ENCODE measurements around the gene SPATC1L. TPM values are rescaled to one million over a fixed set of nuclear protein-coding genes. Genes with fewer than 3 reads are reported as not detected.
A peak's percentile ranks its signal among the peaks of the same experiment; 100 is the strongest.

SPATC1L gene
- total RNA-seq, 1 experiment from 2014 or later, result 36.0 TPM

GRCh38 chr21:46127239-46128105 lies 56.8 kb downstream of the SPATC1L start:
- Histone ChIP-seq H2BK15ac (ENCODE audit: low read depth, low read length) (no peak overlapping the region), H2BK12ac (ENCODE audit: insufficient read length, low read depth, low read length) (no peak overlapping the region), H2AK5ac (ENCODE audit: insufficient read length, low read length) (no peak overlapping the region), H4K8ac (replicated peaks; ENCODE audit: insufficient read length, low read depth, low read length) (no peak overlapping the region), H4K91ac (ENCODE audit: insufficient read length, low read depth, low read length) (no peak overlapping the region), H3K4me2 (ENCODE audit: insufficient read depth, insufficient read length, low read length) (no peak overlapping the region), H2BK20ac (ENCODE audit: low read depth, low read length, poor library complexity, severe bottlenecking) (no peak overlapping the region), H3K4me1 (ENCODE audit: insufficient read depth, low read length) (no peaks in the 10 kb centered on the region), H4K20me1 (ENCODE audit: control insufficient read depth, insufficient read depth, insufficient read length) (no peaks in the 10 kb centered on the region), H3K23me2 (ENCODE audit: insufficient read length, low read depth, low read length, poor library complexity, severe bottlenecking) (no peaks in the 10 kb centered on the region), H4K5ac (ENCODE audit: insufficient read length, low read depth, low read length) (no peak overlapping the region), H2BK120ac (ENCODE audit: low read depth, low read length, poor library complexity, severe bottlenecking) (no peak overlapping the region), H2AFZ (ENCODE audit: low read length) (no peak overlapping the region), H2BK5ac (ENCODE audit: insufficient read length, low read length) (no peak overlapping the region), H3K9ac (ENCODE audit: extremely low read depth, insufficient read length, low read length) (no peak overlapping the region), H3K79me1 (ENCODE audit: insufficient read depth, low read depth, low read length, poor library complexity, severe bottlenecking) (no peaks in the 10 kb centered on the region), H3K18ac (ENCODE audit: insufficient read length, low read depth, low read length) (no peak overlapping the region), H3K23ac (ENCODE audit: insufficient read length, low read depth, low read length) (no peak overlapping the region), H3K56ac (ENCODE audit: insufficient read length, low read depth, low read length) (no peak overlapping the region), H3K9me3 (ENCODE audit: control insufficient read depth, low read depth, low read length) (no peaks in the 10 kb centered on the region), H3T11ph (ENCODE audit: low read length) (no peak overlapping the region), H3K27ac (ENCODE audit: insufficient read length, low read depth, low read length) (no peak overlapping the region), H3K4ac (ENCODE audit: low read depth, low read length) (no peak overlapping the region), H3K14ac (ENCODE audit: insufficient read depth, low read length) (no peak overlapping the region), H3K27me3 (ENCODE audit: insufficient read depth, low read length) (no peaks in the 10 kb centered on the region), H3K79me2 (ENCODE audit: insufficient read depth, low read length) (no peaks in the 10 kb centered on the region)
- H3K27ac Mint-ChIP-seq, result peak overlapping the region in 2 of 3 experiments; percentile 25 to 90; a peak in 1 of 7 replicates
- H3K4me3 Mint-ChIP-seq, result no peak overlapping the region
- H3K9me3 Mint-ChIP-seq, result no peaks in the 10 kb centered on the region; a peak in 1 of 5 replicates
- H3K36me3 Mint-ChIP-seq (ENCODE audit: insufficient read depth in 1 of 3, low read depth in 3 of 3), result peaks cover 7 to 30% (median 12%) of the 10 kb centered on the region in 3 experiments; a peak in 6 of 7 replicates
- no peaks in the 10 kb centered on the region for H3K27me3 Mint-ChIP-seq (ENCODE audit: low read depth)
- peaks cover 0 to 15% of the 10 kb centered on the region in 2 experiments; a peak in 2 of 4 replicates for H3K4me1 Mint-ChIP-seq
- DNase-seq, result no peak
- no CpG with 5 or more reads among the region's 40 CpGs for WGBS (ENCODE audit: extremely low coverage, insufficient read length, low lambda C conversion rate)
- TF ChIP-seq CTCF (conservative IDR thresholded peaks at IDR 0.05), result no peak

All from H9 (cell line).